ENCODE results near the gene STARD3. TPM values are rescaled to one million over a fixed set of nuclear protein-coding genes. Genes with fewer than 3 reads are reported as not detected.
"Not testable (repeated sequence)": the region's sequence is repeated elsewhere in the genome, so short reads cannot be mapped to it uniquely, and the experiment has no call there.

Gene STARD3
- 100 to 1,000 TPM in 2 of 4 donors, 10 to 100 TPM in 2; 51.7 to 156 (median 83.9) TPM for total RNA-seq

- no peaks in the 10 kb centered on the region for H3K36me3 ChIP-seq
- H3K27ac ChIP-seq, result peak within 1 kb of the TSS; percentile 90
- WGBS, result 2% methylated on average over 4 of the region's 69 CpGs
- TF ChIP-seq POLR2A (IDR thresholded peaks at IDR 0.05) (peak in 1 of 2 donors; percentile 46), CTCF (IDR thresholded peaks at IDR 0.05) (no peak), POLR2AphosphoS5 (IDR thresholded peaks at IDR 0.05) (peak in 2 of 3 donors; percentile 39 to 74)
- H3K4me3 ChIP-seq, result peak within 1 kb of the TSS; percentile 78
- peak; percentile 95 to 96 for DNase-seq (ENCODE audit: low spot score in 2 of 2)
- H3K27me3 ChIP-seq, result peaks cover 2% of the 10 kb centered on the region
- H3K4me1 ChIP-seq, result peaks cover 66% of the 10 kb centered on the region
- H3K9me3 ChIP-seq, result no peaks in the 10 kb centered on the region
These were observed at the start of gene STARD3 for GRCh38 chr17:39636927-39637736. STARD3 (plus strand) TSS chr17:39637144; CDS start chr17:39653532, 16,388 bp downstream.

DNA sequence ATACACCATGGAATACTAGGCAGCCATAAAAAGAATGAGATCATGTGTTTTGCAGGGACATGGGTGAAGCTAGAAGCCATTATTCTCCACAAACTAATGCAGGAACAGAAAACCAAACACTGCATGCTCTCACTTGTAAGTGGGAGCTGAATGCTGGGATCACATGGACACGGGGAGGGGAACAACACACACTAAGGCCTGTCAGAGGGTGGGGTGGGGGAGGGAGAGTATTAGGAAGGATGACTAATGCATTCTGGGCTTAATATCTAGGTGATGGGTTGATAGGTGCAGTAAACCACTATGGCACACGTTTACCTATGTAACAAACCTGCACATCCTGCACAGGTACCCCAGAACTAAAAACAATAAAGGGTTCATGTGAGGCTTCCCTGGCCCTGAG is 46.8 kb upstream of the STARD3 start:
- H3K36me3 ChIP-seq; H3K9me3 ChIP-seq; H3K4me1 ChIP-seq; H3K4me3 ChIP-seq; H3K27ac ChIP-seq; DNase-seq (ENCODE audit: low spot score in 2 of 2): not testable (repeated sequence)
- H3K27me3 ChIP-seq, result peaks cover 29% of the 10 kb centered on the region
- WGBS, result 72% methylated on average over 2 of the region's 2 CpGs

DNA sequence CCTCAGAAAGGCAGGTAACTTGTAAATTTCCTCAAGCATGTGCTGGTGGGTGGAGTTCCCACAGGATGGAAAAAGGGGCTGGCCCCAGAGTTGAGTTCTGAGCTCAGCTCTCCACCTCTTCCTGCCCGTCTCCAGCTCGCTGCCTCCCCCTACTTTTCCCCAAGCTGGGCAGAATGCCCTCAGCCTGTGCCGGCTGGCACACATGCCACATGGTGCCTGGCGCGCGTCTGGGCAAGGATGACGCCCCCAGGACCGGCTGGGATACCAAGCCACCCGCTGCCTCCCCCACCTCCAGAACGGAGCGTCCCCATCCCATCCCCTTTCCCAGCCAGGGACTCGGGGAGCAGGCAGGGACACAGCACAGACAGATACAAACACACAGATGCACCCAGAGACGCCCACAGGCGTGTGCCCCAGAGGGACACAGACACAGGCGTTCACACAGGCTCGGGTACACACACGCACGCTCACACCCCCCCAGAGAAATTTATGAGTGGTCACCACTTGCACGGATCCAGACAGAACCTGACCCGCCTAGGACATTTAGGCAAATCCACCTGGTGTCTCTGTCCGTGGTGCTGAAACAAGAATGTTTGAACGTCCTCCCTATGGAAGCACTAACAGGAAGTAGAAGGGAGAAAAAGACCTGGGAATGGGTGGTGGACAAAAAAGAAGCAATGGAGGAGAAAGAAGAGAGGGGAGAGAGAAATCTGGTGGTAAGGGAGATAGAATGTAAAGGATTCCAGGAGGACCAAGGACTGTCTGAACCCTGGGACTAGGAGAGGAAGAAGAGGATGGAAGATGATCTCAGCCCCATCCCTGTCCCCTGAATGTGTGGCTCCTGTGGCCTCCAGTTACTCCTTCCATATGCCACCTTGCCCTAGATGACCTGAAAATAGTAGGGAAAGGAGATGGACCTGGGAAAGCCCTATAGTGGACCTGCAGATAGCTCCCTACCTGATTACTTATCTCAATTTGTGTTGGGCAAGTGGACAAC is 44.7 kb upstream of the STARD3 start:
- Histone ChIP-seq H3K27ac (no peak overlapping the region), H3K36me3 (no peaks in the 10 kb centered on the region), H3K4me3 (no peak overlapping the region), H3K4me1 (peaks cover 7% of the 10 kb centered on the region), H3K9me3 (no peaks in the 10 kb centered on the region), H3K27me3 (peaks cover 50% of the 10 kb centered on the region)
- no peak for TF ChIP-seq EP300 (IDR thresholded peaks at IDR 0.05)
- no peak for TF ChIP-seq POLR2A (IDR thresholded peaks at IDR 0.05)
- TF ChIP-seq CTCF (IDR thresholded peaks at IDR 0.05), result no peak
- TF ChIP-seq POLR2AphosphoS5 (IDR thresholded peaks at IDR 0.05), result no peak
- WGBS, result 0% methylated on average over 10 of the region's 22 CpGs
- no peak for DNase-seq (ENCODE audit: low spot score in 2 of 2)

- Histone ChIP-seq H3K36me3 (no peaks in the 10 kb centered on the region), H3K4me1 (peaks cover 18% of the 10 kb centered on the region), H3K27me3 (peaks cover 61% of the 10 kb centered on the region), H3K4me3 (no peak overlapping the region), H3K9me3 (no peaks in the 10 kb centered on the region), H3K27ac (no peak overlapping the region)
- no peak for DNase-seq (ENCODE audit: low spot score in 2 of 2)
- no peak for TF ChIP-seq POLR2A (IDR thresholded peaks at IDR 0.05)
- no peak for TF ChIP-seq EP300 (IDR thresholded peaks at IDR 0.05)
- no peak for TF ChIP-seq CTCF (IDR thresholded peaks at IDR 0.05)
- no peak for TF ChIP-seq POLR2AphosphoS5 (IDR thresholded peaks at IDR 0.05)
- 77% methylated on average over 2 of the region's 2 CpGs for WGBS
These were observed 43.6 kb upstream of the STARD3 start for GRCh38 chr17:39593371-39593770.

DNA sequence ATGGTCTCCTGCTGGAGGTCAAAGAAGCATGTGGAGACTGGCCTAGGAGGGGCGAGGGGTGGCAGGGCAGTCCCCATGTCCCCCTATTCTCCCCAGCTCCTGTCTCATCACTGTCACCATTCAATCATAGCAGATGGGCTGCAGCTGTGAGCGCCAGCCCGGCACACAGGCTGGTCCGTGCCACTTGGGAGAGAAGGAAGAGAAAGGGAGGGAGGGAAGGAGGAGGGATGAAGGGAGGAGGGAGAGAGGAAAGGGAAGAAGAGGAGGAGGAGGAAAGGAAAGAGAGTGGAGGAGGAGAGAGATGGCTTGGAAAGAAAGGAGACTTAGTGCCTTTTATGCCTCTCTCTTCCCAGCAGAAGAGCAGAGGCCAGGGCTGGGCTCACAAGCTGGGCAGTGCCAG is 41.6 kb upstream of the STARD3 start:
- no peak for TF ChIP-seq POLR2A (IDR thresholded peaks at IDR 0.05)
- no peak for TF ChIP-seq POLR2AphosphoS5 (IDR thresholded peaks at IDR 0.05)
- no peak for TF ChIP-seq CTCF (IDR thresholded peaks at IDR 0.05)
- DNase-seq (ENCODE audit: low spot score in 2 of 2), result no peak
- Histone ChIP-seq H3K4me1 (peaks cover 37% of the 10 kb centered on the region), H3K4me3 (no peak overlapping the region), H3K27ac (no peak overlapping the region), H3K27me3 (peaks cover 80% of the 10 kb centered on the region), H3K9me3 (no peaks in the 10 kb centered on the region), H3K36me3 (no peaks in the 10 kb centered on the region)
- 11% methylated on average over 4 of the region's 4 CpGs for WGBS
